Colonic mucosa (tissue), 4 donors: ENCODE data around the gene MICAL3. TPM values are rescaled to one million over a fixed set of nuclear protein-coding genes. Genes with fewer than 3 reads are reported as not detected.

Experiments
- DNase-seq: peaks from one replicate; pipeline ENCODE4 v3.0.0-alpha.2; 2020
- H3K27ac ChIP-seq: fragments of 200-600 bp; one replicate; pipeline ENCODE4 v1.8.0; 2021
- H3K27me3 ChIP-seq: fragments of 200-600 bp; one replicate; pipeline ENCODE4 v1.8.0; 2021
- H3K36me3 ChIP-seq: fragments of 200-600 bp; one replicate; pipeline ENCODE4 v1.8.0; 2021
- H3K4me1 ChIP-seq: fragments of 200-600 bp; one replicate; pipeline ENCODE4 v1.8.0; 2021; ENCODE audit warnings: mild to moderate bottlenecking
- H3K4me3 ChIP-seq: fragments of 200-600 bp; one replicate; pipeline ENCODE4 v1.8.0; 2021
- H3K9ac ChIP-seq, 2 donors: one replicate each; pipeline ENCODE4 v1.7.0; 2013; ENCODE audit warnings: control low read depth in 2 of 2, low read depth in 2 of 2, low read length in 2 of 2
- H3K9me3 ChIP-seq: fragments of 200-600 bp; one replicate; pipeline ENCODE4 v1.8.0; 2021
- CTCF ChIP-seq: fragments of 200-600 bp; IDR thresholded peaks from one replicate; pipeline ENCODE4 v1.8.0; 2022; ENCODE audit warnings: antibody characterized with exemption, mild to moderate bottlenecking
- intact Hi-C: fragments of 100-400 bp; cut with DNase I; formaldehyde crosslinking; loops from one replicate; pipeline ENCODE4 v1.14.1; 2022
- total RNA-seq, 2 donors: library from RNA; stranded (reverse); fragmentation: NEBNext Ultra II Directional in 1 of 2; extraction: Animal tissue kit (Norgen Biotek cat#: 25700) in 1 of 2; gene quantifications; one replicate each; pipeline ENCODE4 v1.2.1, GENCODE V29; 2021
- donor health status: healthy.
- donor health status: DM: no; HTN: no; CAD: no.
- donor health status: DM: no; HTN: no; CAD: no.

MICAL3 gene
- total RNA-seq, 2 donors from 2014 or later, result 72.5 to 84.5 TPM

GRCh38 chr22:17774926-17775685, 249.3 kb downstream of the MICAL3 start:
- Histone ChIP-seq H3K27ac (no peak overlapping the region), H3K9ac (no peak overlapping the region), H3K4me3 (no peak overlapping the region), H3K27me3 (no peaks in the 10 kb centered on the region), H3K36me3 (no peaks in the 10 kb centered on the region), H3K4me1 (peaks cover 8% of the 10 kb centered on the region), H3K9me3 (no peaks in the 10 kb centered on the region)
- intact Hi-C loops, result no loop called here
- DNase-seq, result no peak
- TF ChIP-seq CTCF, result no peak

- H3K36me3 ChIP-seq, result no peaks in the 10 kb centered on the region
- no peaks in the 10 kb centered on the region for H3K27me3 ChIP-seq
- peak; percentile 72 for DNase-seq
- peak within 1 kb of the TSS; percentile 68 to 92 for H3K9ac ChIP-seq
- H3K27ac ChIP-seq, result peak within 1 kb of the TSS; percentile 57
- H3K4me1 ChIP-seq, result peaks cover 8% of the 10 kb centered on the region
- H3K9me3 ChIP-seq, result no peaks in the 10 kb centered on the region
- intact Hi-C loops, result no loop called here
- peak within 1 kb of the TSS; percentile 58 for H3K4me3 ChIP-seq
- no peak for TF ChIP-seq CTCF
Observed at GRCh38 chr22:17774206-17774925, 250.0 kb downstream of the MICAL3 start, which contains the start of gene BID. Gene BID (minus strand): TSS chr22:17774469. CDS start chr22:17750116, 24,353 bp downstream.

GRCh38 chr22:17773606-17774205, 250.7 kb downstream of the MICAL3 start:
- no peaks in the 10 kb centered on the region for H3K9me3 ChIP-seq
- intact Hi-C loops, result no loop called here
- no peaks in the 10 kb centered on the region for H3K36me3 ChIP-seq
- no peaks in the 10 kb centered on the region for H3K27me3 ChIP-seq
- peak overlapping the region; percentile 57 for H3K27ac ChIP-seq
- H3K4me1 ChIP-seq, result peaks cover 8% of the 10 kb centered on the region
- peak overlapping the region; percentile 68 to 92 for H3K9ac ChIP-seq
- DNase-seq, result peak; percentile 59
- H3K4me3 ChIP-seq, result peak overlapping the region; percentile 58
- no peak for TF ChIP-seq CTCF

- intact Hi-C loops, result no loop called here
- H3K36me3 ChIP-seq, result no peaks in the 10 kb centered on the region
- TF ChIP-seq CTCF, result no peak
- H3K27ac ChIP-seq, result peak overlapping the region; percentile 57
- peak overlapping the region; percentile 67 to 68 for H3K9ac ChIP-seq
- no peaks in the 10 kb centered on the region for H3K9me3 ChIP-seq
- H3K27me3 ChIP-seq, result no peaks in the 10 kb centered on the region
- peak overlapping the region; percentile 58 for H3K4me3 ChIP-seq
- no peak for DNase-seq
- peaks cover 8% of the 10 kb centered on the region for H3K4me1 ChIP-seq
Observed at GRCh38 chr22:17772958-17773605, 251.3 kb downstream of the MICAL3 start.
